ENCODE data around the gene IL24. TPM values are rescaled to one million over a fixed set of nuclear protein-coding genes. Genes with fewer than 3 reads are reported as not detected.

Gene IL24
- total RNA-seq, 1 experiment from 2014 or later: not detected

DNA sequence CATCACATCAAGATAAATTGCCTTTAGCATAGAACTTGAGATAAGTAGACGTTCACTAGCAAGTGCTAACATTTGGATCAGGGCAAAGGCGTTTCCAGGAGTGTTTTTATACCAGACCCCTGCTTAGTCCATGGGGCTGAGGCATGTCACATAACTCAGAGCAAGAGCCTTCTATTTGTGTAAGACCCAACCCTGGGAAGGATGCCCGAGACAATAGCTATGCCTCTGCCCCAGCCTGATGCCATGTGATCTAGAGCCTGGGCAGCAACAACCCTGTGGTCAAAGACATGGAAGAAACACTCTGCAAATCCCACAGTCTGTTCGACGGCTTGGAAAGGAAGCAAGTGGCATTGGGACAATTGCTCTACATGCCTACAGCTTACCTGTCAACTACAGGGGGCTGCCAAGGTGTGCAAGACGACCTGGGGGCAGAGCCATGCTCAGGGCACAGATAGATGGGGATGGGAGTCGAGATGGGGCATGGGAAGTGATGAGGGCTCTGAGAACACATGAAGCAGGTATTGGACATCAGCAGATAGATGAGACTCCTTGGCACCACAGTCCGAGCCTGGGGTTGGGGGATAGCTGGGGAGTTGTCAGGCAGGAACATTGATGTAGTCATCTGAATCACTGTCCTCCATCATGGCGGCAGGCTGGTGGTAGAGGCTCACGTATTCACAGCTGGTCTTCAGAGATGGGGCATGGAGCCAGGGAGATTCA lies 7.3 kb downstream of the IL24 start:
- H3K36me3 ChIP-seq (replicated peaks; ENCODE audit: control insufficient read depth, insufficient read depth, low read length): no peaks in the 10 kb centered on the region
- no peak for DNase-seq
- no peak overlapping the region for H3K4me3 ChIP-seq (ENCODE audit: insufficient read depth, low read depth, low read length)
- H3K27me3 ChIP-seq (ENCODE audit: control insufficient read depth, insufficient read depth, low read length): peaks cover 26% of the 10 kb centered on the region

DNA sequence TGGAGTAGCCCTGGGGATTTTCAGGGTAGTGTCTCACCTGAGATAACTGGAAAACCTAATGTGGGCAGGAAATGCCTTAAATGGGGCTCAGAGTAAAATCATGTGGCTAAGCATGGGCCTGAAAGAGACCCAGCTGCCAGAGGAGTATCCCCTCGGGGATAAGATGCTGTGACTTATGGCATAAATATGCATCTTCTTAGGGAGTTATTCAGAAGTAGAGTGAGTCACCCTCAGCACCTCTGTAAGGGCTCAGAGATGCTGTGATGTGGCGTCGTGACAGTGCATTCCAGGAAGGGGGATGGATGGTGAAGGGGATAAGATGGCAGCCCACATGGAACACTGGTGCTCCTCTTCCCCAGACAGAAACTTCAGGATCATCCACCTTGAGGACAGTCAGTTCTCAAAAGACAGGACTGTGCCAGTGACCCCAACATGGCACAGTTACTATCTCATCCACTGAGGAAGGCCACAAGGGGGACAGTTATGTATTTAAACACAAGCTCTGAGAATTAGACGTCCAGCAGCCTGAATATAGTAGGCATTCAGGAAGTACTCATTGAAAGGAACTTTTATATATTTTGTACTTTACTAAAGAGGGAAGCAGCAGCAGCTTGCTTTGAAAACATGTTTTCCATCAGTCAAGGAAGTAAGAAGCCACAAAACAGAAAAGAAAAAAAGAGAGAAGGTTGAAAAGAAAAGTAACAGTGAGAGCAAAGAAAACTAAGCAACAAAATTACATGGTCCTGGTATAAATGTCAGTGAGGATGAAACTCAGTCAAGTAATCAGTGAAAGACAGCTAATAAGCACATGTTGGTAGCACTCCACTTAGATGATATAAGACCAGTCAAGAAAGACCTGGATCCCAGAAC lies 8.3 kb downstream of the IL24 start:
- H3K27me3 ChIP-seq (ENCODE audit: control insufficient read depth, insufficient read depth, low read length): peaks cover 35% of the 10 kb centered on the region

DNA sequence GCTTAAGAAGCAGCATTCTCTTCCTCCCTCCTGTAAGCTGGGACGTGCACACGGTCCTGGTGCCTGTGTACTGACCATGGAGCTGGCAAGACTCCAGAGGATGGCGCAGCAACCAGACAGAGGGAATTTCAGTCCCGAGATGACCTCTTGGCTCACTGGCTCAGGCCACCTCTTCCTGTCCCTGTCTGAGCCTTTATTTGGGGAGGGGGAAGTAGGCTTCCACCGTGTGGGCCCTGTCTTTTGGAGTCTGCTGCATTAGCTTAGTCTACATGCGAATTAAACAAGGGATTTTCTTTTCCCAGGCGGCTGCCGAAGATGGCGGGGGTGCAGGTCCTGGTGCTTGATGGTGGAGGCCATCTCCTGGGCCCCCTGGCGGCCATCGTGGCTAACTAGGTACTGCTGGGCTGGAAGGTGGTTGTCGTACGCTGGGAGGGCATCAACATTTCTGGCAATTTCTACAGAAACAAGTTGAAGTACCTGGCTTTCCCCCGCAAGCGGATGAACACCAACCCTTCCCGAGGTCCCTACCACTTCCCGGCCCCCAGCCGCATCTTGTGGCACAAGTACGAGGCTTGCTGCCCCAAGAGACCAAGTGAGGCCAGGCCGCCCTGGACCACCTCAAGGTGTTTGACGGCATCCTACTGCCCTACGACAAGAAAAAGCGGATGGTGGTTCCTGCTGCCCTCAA lies 10.2 kb downstream of the IL24 start:
- H3K36me3 ChIP-seq (replicated peaks; ENCODE audit: control insufficient read depth, insufficient read depth, low read length): no peaks in the 10 kb centered on the region
- peaks cover 39% of the 10 kb centered on the region for H3K27me3 ChIP-seq (ENCODE audit: control insufficient read depth, insufficient read depth, low read length)
- peak; percentile 84 for DNase-seq
- H3K4me3 ChIP-seq (ENCODE audit: insufficient read depth, low read depth, low read length): no peak overlapping the region

More for the DNA sequence above, 8.3 kb downstream of the IL24 start:
- H3K4me3 ChIP-seq (ENCODE audit: insufficient read depth, low read depth, low read length): no peak overlapping the region
- DNase-seq: no peak
- no peaks in the 10 kb centered on the region for H3K36me3 ChIP-seq (replicated peaks; ENCODE audit: control insufficient read depth, insufficient read depth, low read length)

DNA sequence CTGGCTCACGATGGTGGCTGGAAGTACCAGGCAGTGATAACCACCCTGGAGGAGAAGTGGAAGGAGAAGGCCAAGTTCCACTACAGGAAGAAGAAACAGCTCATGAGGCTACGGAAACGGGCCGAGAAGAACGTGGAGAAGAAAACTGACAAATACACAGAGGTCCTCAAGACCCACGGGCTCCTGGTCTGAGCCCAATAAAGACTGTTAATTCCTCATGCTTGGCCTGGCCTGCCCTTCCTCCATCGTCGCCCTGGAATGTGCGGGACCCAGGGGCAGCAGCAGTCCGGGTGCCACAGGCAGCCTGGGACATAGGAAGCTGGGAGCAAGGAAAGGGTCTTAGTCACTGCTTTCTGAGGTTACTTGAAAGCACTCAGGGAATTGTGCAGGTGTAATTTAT lies 10.8 kb downstream of the IL24 start:
- DNase-seq: no peak
- Histone ChIP-seq H3K36me3 (replicated peaks; ENCODE audit: control insufficient read depth, insufficient read depth, low read length) (no peaks in the 10 kb centered on the region), H3K27me3 (ENCODE audit: control insufficient read depth, insufficient read depth, low read length) (peaks cover 39% of the 10 kb centered on the region), H3K4me3 (ENCODE audit: insufficient read depth, low read depth, low read length) (no peak overlapping the region)

DNA sequence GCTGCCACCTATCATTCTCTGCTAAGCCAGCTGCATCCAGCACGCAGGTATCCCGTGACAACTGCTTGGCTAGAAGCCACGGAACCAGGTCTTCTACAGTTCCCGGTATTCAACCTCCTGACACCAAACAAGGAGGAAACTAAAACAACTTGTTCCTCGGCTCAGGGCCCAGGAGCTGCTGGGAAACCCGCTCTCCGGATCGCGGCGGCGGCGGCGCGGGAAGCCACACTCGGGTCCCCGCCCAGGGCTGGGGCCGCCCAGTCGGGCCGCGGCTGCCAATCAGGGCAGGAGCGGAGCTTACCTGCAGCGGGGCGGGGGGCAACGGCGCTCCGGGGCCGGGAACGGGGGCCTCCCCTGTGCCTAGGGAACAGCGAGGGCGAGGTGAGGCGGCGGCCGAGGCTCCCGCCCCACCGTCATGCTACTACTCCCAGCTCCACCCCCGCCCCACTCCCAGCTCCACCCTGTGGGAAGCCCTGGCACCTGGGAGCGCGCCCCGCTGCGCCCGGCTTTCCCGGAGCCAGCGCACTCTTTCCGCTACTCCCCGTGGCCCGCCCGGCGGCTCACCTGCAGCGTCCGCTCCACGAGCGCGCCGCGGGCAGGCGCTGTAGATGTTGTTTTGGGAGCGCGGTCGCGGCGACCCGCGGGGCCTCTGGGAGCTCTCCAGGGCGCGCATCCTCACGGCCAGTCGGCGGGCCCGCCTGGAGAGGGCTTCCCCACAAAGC lies 12.1 kb downstream of the IL24 start:
- Histone ChIP-seq H3K27me3 (ENCODE audit: control insufficient read depth, insufficient read depth, low read length) (peaks cover 41% of the 10 kb centered on the region), H3K4me3 (ENCODE audit: insufficient read depth, low read depth, low read length) (peak overlapping the region; percentile 60), H3K36me3 (replicated peaks; ENCODE audit: control insufficient read depth, insufficient read depth, low read length) (no peaks in the 10 kb centered on the region)
- DNase-seq: peak; percentile 95

DNA sequence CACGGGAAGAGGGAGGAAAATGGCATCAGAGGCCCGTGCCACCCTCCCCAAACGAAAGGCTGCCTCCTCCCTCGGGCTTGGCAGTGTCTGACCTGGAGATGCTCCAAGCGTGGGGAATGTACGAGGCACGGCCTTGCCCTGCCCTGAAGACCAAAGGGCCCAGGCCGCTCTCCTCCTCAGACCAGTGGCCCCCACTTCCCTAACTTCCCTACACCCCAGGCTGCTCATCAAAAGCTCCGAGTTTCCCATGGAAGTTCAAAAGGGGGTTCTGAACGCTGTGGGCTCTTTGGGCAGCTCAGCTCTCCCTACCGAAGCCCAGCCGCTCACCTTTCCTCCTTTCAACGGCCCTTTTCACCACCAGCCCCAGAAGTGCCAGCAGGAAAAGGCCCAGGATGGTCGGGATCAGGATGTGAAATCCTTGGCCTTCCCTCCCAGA lies 12.7 kb downstream of the IL24 start:
- DNase-seq: peak; percentile 56
- Histone ChIP-seq H3K36me3 (replicated peaks; ENCODE audit: control insufficient read depth, insufficient read depth, low read length) (no peaks in the 10 kb centered on the region), H3K4me3 (ENCODE audit: insufficient read depth, low read depth, low read length) (peak overlapping the region; percentile 60), H3K27me3 (ENCODE audit: control insufficient read depth, insufficient read depth, low read length) (peaks cover 41% of the 10 kb centered on the region)

DNA sequence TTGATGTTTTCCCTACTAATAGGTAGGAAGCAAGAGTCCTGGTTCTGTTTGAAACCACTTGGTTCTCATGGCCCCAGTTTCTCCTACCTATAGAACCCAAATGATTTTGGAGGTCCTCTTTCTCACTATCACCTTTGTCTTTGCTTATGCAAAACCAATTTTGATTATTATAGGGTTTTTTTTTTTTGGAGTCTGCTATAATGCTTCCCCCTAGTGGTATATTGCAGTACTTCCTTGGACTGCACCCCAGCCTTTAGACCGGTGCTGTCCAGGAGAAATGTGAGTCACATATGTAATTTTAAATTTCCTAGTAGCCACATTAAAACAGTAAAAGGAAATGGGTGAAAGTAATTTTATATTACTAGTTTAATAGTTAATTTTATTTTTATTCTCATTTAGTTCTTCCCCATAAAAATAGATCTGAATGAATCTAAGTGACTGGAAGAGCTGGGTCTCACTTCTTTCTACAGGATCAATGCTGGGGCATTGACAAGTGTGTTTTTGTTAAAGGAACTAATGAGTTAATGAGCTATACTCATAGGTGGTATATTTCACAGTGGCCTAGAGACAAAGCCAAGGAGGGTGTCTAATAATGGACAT lies 13.9 kb downstream of the IL24 start:
- Histone ChIP-seq H3K36me3 (replicated peaks; ENCODE audit: control insufficient read depth, insufficient read depth, low read length) (no peaks in the 10 kb centered on the region), H3K4me3 (ENCODE audit: insufficient read depth, low read depth, low read length) (no peak overlapping the region), H3K27me3 (ENCODE audit: control insufficient read depth, insufficient read depth, low read length) (peaks cover 41% of the 10 kb centered on the region)
- peak; percentile 67 for DNase-seq

DNA sequence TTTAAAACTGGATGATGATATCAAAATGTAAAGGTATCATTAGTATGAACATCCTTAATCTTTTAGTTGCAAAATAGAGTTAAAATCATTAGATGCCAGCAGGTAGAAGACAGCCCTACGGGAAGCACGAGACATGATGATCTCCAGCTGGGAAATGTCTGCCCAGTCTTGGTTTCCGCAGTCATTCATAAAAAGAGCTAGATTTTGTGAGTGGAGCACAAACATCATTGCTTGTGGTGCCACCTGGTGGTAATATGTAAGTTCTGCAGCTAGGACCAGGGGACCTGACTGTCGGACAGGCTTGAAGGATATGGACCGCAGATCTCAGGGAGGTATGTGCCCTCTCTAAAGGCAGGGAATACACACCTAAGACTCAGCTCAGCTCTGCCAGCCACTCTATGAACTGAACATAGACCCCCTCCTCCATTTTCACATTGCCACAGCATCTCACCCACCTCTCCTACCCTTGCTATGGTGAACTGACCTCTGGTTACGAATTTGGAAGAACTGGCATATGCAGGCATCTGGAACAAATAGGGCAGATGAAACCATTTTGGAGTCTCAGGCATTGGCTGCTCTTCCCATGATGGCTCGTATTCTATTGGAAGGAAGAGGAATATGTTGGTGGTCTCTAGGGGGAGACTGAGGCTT lies 15.3 kb downstream of the IL24 start:
- DNase-seq: peak; percentile 79
- H3K36me3 ChIP-seq (replicated peaks; ENCODE audit: control insufficient read depth, insufficient read depth, low read length): no peaks in the 10 kb centered on the region
- no peak overlapping the region for H3K4me3 ChIP-seq (ENCODE audit: insufficient read depth, low read depth, low read length)
- peaks cover 35% of the 10 kb centered on the region for H3K27me3 ChIP-seq (ENCODE audit: control insufficient read depth, insufficient read depth, low read length)

DNA sequence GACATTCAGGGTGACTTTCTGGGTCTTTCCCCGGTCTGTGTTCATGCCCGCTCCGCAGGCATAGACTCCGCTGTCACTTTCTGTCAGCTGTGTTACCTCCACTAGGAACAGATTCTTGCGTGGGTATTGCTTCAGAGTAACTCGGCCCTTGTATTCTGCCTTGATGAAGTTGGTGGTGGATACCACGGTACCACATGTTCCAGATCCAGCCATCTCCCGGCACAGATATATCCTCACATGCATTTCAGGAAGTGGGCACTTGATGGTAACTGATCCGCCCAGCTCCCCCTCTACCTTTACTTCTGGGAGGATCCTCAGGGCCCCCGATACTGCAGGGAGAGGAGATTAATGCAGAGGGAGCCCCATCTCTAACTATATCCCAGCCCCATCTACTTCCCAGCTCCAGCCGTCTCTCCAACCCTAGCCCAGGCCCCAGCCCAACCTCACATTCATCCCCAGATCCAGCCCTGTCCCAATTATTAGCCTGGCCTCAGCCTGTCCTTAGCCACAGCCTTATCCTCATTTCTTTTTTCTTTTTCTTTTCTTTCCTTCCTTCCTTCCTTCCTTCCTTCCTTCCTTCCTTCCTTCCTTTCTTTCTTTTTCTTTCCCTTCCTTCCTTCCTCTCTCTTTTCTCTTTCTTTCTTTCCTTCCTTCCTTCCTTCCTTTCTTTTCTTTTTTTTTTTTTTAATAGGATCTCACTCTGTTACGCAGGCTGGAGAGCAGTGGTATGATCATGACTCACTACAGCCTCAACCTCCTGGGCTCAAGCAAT lies 16.7 kb downstream of the IL24 start:
- Histone ChIP-seq H3K36me3 (replicated peaks; ENCODE audit: control insufficient read depth, insufficient read depth, low read length) (no peaks in the 10 kb centered on the region), H3K4me3 (ENCODE audit: insufficient read depth, low read depth, low read length) (no peak overlapping the region), H3K27me3 (ENCODE audit: control insufficient read depth, insufficient read depth, low read length) (peaks cover 22% of the 10 kb centered on the region)
- no peak for DNase-seq

DNA sequence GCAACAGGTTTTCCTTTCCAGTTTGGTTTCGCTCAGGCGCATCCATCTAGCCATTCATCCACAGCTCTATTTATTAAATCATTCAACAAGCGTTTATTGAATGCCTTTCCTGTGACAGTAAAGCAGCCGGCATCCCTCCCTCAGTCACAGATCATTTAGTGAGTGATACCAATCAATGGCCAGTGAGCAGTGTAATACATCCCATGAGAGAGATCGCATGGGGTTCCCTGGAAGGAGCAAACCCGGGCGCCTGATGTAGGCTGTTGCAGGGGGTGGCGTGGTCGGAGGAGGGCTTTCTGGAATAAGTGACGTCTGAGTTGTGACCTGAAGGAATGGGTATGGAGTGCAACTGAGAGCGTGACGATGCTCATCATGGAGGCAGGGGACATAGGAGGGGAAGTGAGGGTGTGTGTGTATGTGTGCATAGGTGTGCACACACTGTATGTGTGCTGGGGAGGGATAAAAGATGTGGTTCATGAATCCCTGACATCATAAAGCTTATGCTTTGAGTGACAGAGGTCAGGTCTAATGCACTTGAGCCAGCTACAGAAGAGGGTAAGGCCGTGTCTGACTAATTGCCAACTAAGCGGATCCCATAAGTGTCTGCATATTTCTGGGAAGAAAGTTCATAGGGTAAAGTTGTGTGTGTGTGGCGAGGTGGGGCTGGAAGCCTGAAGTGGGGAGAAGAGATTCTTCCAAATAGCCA lies 17.9 kb downstream of the IL24 start:
- no peak for DNase-seq
- no peak overlapping the region for H3K4me3 ChIP-seq (ENCODE audit: insufficient read depth, low read depth, low read length)
- H3K36me3 ChIP-seq (replicated peaks; ENCODE audit: control insufficient read depth, insufficient read depth, low read length): no peaks in the 10 kb centered on the region
- peaks cover 9% of the 10 kb centered on the region for H3K27me3 ChIP-seq (ENCODE audit: control insufficient read depth, insufficient read depth, low read length)

DNA sequence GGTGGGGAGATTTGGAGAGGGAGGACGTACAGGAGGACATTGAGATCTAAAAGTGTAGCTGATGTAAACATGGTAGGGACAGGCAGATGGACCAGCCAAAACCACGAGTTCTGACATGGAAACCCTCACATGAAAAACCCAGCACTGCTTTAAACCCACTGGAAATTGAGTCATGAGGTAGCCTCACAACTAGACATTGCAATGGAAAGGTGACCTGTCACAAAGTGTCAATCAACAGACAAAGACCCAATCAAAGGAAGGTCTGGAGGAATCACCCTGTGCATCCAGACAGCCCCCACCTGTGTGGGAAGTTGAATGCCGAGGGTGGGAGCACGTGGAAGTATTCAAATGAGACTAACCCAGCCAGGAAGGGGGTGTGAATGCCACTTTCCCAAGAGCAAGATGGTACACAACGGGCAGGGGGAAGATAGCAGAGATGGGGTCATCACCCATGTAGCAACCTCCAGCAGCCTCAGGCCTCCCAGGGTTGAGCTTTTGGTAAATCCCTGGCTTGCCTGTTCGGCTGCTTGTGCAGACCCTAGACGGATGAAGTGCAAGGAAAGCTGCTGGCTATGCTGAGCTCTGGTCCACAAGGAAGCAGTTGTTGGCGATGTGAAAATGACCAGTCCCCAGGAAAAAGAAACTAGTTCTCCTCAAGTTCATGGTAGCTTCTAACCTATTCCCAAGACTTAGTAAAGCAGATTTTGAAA lies 18.9 kb downstream of the IL24 start:
- no peak for DNase-seq
- Histone ChIP-seq H3K36me3 (replicated peaks; ENCODE audit: control insufficient read depth, insufficient read depth, low read length) (no peaks in the 10 kb centered on the region), H3K27me3 (ENCODE audit: control insufficient read depth, insufficient read depth, low read length) (peaks cover 2% of the 10 kb centered on the region; the same call in 1 of the 2 replicates), H3K4me3 (ENCODE audit: insufficient read depth, low read depth, low read length) (no peak overlapping the region)

DNA sequence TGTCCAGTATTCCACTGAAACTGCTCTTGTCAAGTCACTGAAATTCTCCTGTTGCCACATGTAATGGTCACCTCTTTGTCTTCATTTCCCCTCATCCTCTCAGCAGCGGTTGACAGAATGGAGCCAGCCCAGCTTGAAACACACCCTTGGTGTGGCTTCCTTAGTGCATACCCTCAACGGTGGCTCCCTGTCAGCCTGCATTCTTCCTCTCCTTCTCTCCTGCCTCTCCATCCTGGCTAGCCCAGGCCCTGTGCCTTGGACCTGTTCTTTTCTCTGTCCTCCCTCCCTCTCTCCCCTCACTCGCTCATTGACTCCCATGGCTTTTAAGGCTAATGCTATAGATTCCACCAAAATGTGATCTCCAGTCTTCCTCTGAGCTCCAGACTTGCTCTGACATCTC lies 20.8 kb downstream of the IL24 start:
- H3K27me3 ChIP-seq (ENCODE audit: control insufficient read depth, insufficient read depth, low read length): peaks cover 2% of the 10 kb centered on the region; the same call in 1 of the 2 replicates
- no peak for DNase-seq
- H3K4me3 ChIP-seq (ENCODE audit: insufficient read depth, low read depth, low read length): no peak overlapping the region
- H3K36me3 ChIP-seq (replicated peaks; ENCODE audit: control insufficient read depth, insufficient read depth, low read length): no peaks in the 10 kb centered on the region

Measured in H7 (cell line).